Thyroid gland (tissue), 4 donors: Measurements from ENCODE around the gene CFAP46.

Experiments used
- POLR2A ChIP-seq, 2 donors: fragments of 450-650 bp; IDR thresholded peaks; one replicate each; pipeline ENCODE4 v1.6.1; 2017; ENCODE audit warnings: antibody characterized with exemption in 2 of 2, mild to moderate bottlenecking in 2 of 2, moderate library complexity in 1 of 2
- TF ChIP-seq, protein P1 (sequence below), 6 experiments: fragments of 200-600 bp in 3 of 6; fragments of 450-650 bp in 3 of 6; sonication (generic) in 3 of 6; IDR thresholded peaks; one replicate each; pipeline ENCODE4 v1.5.1; 2016 to 2019; ENCODE audit warnings: antibody characterized with exemption in 6 of 6, mild to moderate bottlenecking in 2 of 6, inconsistent platforms in 1 of 6, moderate library complexity in 1 of 6

DNA sequence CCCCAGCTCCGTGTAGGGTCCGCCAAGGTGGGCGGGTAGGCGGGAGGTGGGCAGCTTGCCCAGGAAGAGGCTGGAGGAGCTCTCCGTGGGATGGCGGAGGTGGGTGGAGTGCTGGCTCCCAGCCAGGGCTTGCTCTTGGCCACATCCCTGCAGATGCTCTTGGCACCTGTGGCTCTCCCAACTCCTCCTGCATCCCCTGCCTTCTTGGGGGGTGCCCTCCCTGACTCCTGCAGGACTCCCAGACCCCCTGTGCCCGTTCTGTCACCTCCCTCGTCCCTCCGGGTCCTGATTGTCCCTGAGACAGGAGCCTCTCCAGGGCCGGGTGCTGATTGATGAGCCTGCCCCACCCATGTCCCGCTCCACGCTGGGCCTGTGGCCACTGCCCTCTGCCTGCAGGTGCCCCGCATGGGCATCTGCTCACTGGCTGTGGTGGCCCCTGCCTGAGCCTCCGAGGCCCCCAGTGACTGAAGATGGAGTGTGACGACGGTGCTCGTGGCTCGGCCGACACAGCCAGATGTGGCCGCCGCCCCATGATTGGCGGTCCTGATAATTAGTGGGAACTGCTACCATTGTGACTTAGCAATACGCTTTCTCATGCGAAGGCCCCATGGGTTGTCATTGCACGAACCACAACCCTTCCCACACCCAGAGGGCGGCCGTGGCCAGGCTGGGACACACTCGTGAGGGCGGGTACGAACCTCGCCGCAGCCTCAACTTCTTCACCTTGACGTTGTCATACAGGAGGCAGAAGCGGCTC is 23.6 kb downstream of the CFAP46 start:
- TF ChIP-seq POLR2A (IDR thresholded peaks at IDR 0.05): no peak
- TF ChIP-seq, protein P1, sequence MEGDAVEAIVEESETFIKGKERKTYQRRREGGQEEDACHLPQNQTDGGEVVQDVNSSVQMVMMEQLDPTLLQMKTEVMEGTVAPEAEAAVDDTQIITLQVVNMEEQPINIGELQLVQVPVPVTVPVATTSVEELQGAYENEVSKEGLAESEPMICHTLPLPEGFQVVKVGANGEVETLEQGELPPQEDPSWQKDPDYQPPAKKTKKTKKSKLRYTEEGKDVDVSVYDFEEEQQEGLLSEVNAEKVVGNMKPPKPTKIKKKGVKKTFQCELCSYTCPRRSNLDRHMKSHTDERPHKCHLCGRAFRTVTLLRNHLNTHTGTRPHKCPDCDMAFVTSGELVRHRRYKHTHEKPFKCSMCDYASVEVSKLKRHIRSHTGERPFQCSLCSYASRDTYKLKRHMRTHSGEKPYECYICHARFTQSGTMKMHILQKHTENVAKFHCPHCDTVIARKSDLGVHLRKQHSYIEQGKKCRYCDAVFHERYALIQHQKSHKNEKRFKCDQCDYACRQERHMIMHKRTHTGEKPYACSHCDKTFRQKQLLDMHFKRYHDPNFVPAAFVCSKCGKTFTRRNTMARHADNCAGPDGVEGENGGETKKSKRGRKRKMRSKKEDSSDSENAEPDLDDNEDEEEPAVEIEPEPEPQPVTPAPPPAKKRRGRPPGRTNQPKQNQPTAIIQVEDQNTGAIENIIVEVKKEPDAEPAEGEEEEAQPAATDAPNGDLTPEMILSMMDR (IDR thresholded peaks at IDR 0.05): no peak
